ENCODE data around the gene OPCML.

GRCh38 chr11:132804258-132804657 lies 728.0 kb downstream of the OPCML start:
- TF ChIP-seq SALL1 (CRISPR knock-in tag; IDR thresholded peaks at IDR 0.05), result no peak
- no peak for TF ChIP-seq PRMT3 (CRISPR knock-in tag; IDR thresholded peaks at IDR 0.05; ENCODE audit: borderline replicate concordance, low read depth)
- no peak for TF ChIP-seq BCL6 (CRISPR knock-in tag; IDR thresholded peaks at IDR 0.05)
- TF ChIP-seq ZBTB2 (CRISPR knock-in tag; IDR thresholded peaks at IDR 0.05; ENCODE audit: low read depth), result no peak
- no peak for TF ChIP-seq CHD2 (IDR thresholded peaks at IDR 0.05; ENCODE audit: low read depth, low read length)
- TF ChIP-seq GABPA (IDR thresholded peaks at IDR 0.05; ENCODE audit: low read depth, low read length), result no peak
- no peak for TF ChIP-seq GABPA (CRISPR knock-in tag; IDR thresholded peaks at IDR 0.05; ENCODE audit: low read depth)
- TF ChIP-seq LCORL (IDR thresholded peaks at IDR 0.05), result no peak
- TF ChIP-seq LCORL (CRISPR knock-in tag; IDR thresholded peaks at IDR 0.05), result no peak
- no peak for TF ChIP-seq CREB1 (IDR thresholded peaks at IDR 0.05)
- TF ChIP-seq CREB1 (CRISPR knock-in tag; IDR thresholded peaks at IDR 0.05), result no peak
- no peak for TF ChIP-seq ETV6 (CRISPR knock-in tag; conservative IDR thresholded peaks at IDR 0.05)
- no peak for TF ChIP-seq ZNF407 (CRISPR knock-in tag; IDR thresholded peaks at IDR 0.05; ENCODE audit: not compliant biosample characterization)

Measured in HepG2 (cell line).